Omental fat pad (tissue), 4 donors: ENCODE measurements around the gene PIWIL1. TPM values are rescaled to one million over a fixed set of nuclear protein-coding genes. Genes with fewer than 3 reads are reported as not detected.

ENCODE experiments used
- ATAC-seq: fragments of 150-250 bp; one replicate; pipeline ENCODE4 v1.9.1; 2016; ENCODE audit warnings: mild to moderate bottlenecking, moderate library complexity; ENCODE audit not compliant: low FRiP score
- DNase-seq: peaks from one replicate; pipeline ENCODE4 v3.0.0-alpha.2; 2019; ENCODE audit warnings: low spot score
- CTCF ChIP-seq, 3 donors: fragments of 450-650 bp; IDR thresholded peaks; one replicate each; pipeline ENCODE4 v1.5.1; 2016 to 2017; ENCODE audit warnings: antibody characterized with exemption in 3 of 3, mild to moderate bottlenecking in 3 of 3, moderate library complexity in 2 of 3
- total RNA-seq, 4 donors: library from RNA; depleted of rRNA; stranded (reverse); fragments of >200 nt; gene quantifications; one replicate each; pipeline ENCODE4 v1.1.0, GENCODE V29; 2016

Gene PIWIL1
- total RNA-seq, 4 donors from 2014 or later, result 0.79 TPM; not detected in 3

- TF ChIP-seq CTCF (IDR thresholded peaks at IDR 0.05), result no peak
- ATAC-seq, result no peak
- no peak for DNase-seq
Measured at GRCh38 chr12:130421896-130422295, 84.2 kb downstream of the PIWIL1 start.

Other genes starting within 250 kb of the PIWIL1 start
- gene FZD10, start 175.4 kb upstream of the PIWIL1 start, total RNA-seq, result 1 to 10 TPM in 2 of 4 donors, under 1 TPM in 2; 0.25 to 3.8 (median 0.98) TPM